ENCODE measurements around the gene URM1. TPM values are rescaled to one million over a fixed set of nuclear protein-coding genes. Genes with fewer than 3 reads are reported as not detected.

Gene URM1
- total and polyA plus RNA-seq, 2 experiments from 2014 or later, result 48.0 to 71.0 TPM

DNA sequence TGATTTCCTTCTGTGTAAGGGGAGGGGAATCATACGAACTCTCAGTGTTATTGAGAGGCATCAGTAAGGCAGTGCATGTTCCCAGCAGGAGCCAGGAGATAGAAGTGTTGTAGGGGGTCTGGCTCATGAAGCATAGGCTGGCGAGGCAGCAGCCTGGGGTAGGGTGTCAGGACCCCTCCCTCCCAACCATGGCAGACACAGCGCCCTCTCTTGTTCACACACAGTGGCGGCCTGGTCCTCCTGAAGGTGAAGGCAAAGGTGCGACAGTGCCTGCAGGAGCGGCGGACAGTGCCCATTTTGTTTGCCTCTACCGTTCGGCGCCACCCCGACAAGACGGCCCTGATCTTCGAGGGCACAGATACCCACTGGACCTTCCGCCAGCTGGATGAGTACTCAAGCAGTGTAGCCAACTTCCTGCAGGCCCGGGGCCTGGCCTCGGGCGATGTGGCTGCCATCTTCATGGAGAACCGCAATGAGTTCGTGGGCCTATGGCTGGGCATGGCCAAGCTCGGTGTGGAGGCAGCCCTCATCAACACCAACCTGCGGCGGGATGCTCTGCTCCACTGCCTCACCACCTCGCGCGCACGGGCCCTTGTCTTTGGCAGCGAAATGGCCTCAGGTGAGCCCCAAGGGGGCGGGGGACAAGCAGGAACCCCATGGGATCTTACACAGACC, 26.1 kb upstream of the URM1 start:
- DNase-seq (ENCODE audit: low read depth in 1 of 2, low spot score in 1 of 2), result no peak
- peaks cover 24% of the 10 kb centered on the region for H3K36me3 ChIP-seq
- no peak overlapping the region for H3K27ac ChIP-seq
- no peaks in the 10 kb centered on the region for H3K27me3 ChIP-seq
- TF ChIP-seq, protein P1, sequence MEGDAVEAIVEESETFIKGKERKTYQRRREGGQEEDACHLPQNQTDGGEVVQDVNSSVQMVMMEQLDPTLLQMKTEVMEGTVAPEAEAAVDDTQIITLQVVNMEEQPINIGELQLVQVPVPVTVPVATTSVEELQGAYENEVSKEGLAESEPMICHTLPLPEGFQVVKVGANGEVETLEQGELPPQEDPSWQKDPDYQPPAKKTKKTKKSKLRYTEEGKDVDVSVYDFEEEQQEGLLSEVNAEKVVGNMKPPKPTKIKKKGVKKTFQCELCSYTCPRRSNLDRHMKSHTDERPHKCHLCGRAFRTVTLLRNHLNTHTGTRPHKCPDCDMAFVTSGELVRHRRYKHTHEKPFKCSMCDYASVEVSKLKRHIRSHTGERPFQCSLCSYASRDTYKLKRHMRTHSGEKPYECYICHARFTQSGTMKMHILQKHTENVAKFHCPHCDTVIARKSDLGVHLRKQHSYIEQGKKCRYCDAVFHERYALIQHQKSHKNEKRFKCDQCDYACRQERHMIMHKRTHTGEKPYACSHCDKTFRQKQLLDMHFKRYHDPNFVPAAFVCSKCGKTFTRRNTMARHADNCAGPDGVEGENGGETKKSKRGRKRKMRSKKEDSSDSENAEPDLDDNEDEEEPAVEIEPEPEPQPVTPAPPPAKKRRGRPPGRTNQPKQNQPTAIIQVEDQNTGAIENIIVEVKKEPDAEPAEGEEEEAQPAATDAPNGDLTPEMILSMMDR (IDR thresholded peaks at IDR 0.05; ENCODE audit: low read depth, low read length), result no peak
- no peak overlapping the region for H3K4me3 ChIP-seq
- H3K9me3 ChIP-seq (ENCODE audit: low read depth), result no peaks in the 10 kb centered on the region
- no peaks in the 10 kb centered on the region for H3K4me1 ChIP-seq (ENCODE audit: low read depth)

DNA sequence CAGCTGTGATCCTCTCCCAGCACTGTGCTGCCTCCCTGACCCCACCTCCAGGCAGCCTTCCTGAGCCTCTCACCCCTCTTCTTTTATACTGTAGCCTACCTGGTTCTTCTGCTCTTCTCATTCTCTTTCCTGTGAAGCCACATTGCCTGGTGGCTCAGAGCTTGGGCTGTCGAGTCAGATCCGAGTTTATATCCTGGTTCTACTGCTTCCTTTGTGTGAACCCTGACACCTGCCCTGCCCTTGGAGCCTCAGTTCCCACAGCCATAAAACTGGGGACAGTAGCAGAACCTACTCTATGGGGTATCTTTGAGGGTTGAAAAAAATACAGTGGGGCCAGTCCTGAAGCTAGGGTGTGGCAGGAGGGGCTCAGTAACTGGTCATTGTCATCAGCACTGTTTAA, 22.0 kb upstream of the URM1 start:
- Histone ChIP-seq H3K27ac (no peak overlapping the region), H3K4me1 (ENCODE audit: low read depth) (no peaks in the 10 kb centered on the region), H3K36me3 (peaks cover 24% of the 10 kb centered on the region), H3K4me3 (no peak overlapping the region), H3K27me3 (no peaks in the 10 kb centered on the region), H3K9me3 (ENCODE audit: low read depth) (no peaks in the 10 kb centered on the region)
- TF ChIP-seq, protein P1 (IDR thresholded peaks at IDR 0.05; ENCODE audit: low read depth, low read length), result no peak
- no peak for DNase-seq (ENCODE audit: low read depth in 1 of 2, low spot score in 1 of 2)

DNA sequence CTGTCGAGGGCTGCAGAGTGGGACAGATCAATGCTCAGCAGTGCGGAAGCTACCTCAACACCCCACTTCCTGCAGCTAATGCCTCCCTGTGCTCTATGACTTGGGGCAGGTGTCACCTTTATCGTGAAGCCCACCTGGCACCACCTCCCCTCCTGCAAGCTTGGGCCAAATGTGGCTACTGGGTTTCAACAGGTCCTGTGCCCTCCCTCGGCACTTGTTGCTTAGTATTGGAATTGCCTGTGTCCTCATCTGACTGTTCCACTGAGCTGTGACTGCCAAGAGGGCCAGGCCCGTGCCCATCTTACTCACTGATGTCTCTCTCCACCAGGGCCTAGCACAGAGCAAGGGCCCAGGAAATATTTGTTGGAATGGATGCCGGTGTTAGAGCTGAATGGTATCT, 21.4 kb upstream of the URM1 start:
- Histone ChIP-seq H3K36me3 (peaks cover 23% of the 10 kb centered on the region), H3K9me3 (ENCODE audit: low read depth) (no peaks in the 10 kb centered on the region), H3K4me1 (ENCODE audit: low read depth) (no peaks in the 10 kb centered on the region), H3K27me3 (no peaks in the 10 kb centered on the region), H3K27ac (no peak overlapping the region), H3K4me3 (no peak overlapping the region)
- TF ChIP-seq, protein P1 (IDR thresholded peaks at IDR 0.05; ENCODE audit: low read depth, low read length), result no peak
- no peak for DNase-seq (ENCODE audit: low read depth in 1 of 2, low spot score in 1 of 2)

DNA sequence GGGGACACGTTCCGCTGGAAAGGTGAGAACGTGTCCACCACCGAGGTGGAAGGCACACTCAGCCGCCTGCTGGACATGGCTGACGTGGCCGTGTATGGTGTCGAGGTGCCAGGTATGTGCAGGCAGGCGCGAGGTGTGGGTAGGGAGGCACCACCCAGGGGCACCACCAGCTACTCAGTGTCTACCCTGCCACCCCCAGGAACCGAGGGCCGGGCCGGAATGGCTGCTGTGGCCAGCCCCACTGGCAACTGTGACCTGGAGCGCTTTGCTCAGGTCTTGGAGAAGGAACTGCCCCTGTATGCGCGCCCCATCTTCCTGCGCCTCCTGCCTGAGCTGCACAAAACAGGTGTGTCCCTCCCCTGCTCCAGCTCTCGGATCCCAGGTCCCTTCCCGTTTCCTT, 15.7 kb upstream of the URM1 start:
- no peaks in the 10 kb centered on the region for H3K9me3 ChIP-seq (ENCODE audit: low read depth)
- no peak overlapping the region for H3K4me3 ChIP-seq
- DNase-seq (ENCODE audit: low read depth in 1 of 2, low spot score in 1 of 2), result no peak
- no peaks in the 10 kb centered on the region for H3K4me1 ChIP-seq (ENCODE audit: low read depth)
- H3K27me3 ChIP-seq, result no peaks in the 10 kb centered on the region
- peaks cover 2% of the 10 kb centered on the region for H3K36me3 ChIP-seq
- H3K27ac ChIP-seq, result no peak overlapping the region
- TF ChIP-seq, protein P1 (IDR thresholded peaks at IDR 0.05; ENCODE audit: low read depth, low read length), result no peak

DNA sequence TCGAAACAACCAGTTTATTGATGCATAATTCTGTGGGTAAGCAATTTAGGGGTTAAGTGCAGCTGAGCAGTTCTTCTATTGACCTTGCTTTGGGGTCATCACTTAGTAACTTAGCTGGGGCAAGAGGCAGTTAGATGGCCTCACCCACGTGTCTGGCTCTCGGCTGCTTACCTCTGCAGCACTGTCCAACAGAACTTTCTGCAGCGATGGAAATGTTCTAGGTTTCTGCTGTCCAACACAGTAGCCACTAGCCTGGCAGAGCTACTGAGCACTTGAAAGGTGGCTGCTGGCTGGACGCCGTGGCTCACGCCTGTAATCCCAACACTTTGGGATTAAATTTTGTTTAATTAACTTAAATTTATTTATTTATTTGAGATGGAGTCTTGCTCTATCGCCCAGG, 13.1 kb upstream of the URM1 start:
- TF ChIP-seq, protein P1 (IDR thresholded peaks at IDR 0.05; ENCODE audit: low read depth, low read length), result no peak
- DNase-seq (ENCODE audit: low read depth in 1 of 2, low spot score in 1 of 2), result no peak
- Histone ChIP-seq H3K4me3 (no peak overlapping the region), H3K27ac (no peak overlapping the region), H3K9me3 (ENCODE audit: low read depth) (no peaks in the 10 kb centered on the region), H3K27me3 (no peaks in the 10 kb centered on the region), H3K4me1 (ENCODE audit: low read depth) (no peaks in the 10 kb centered on the region), H3K36me3 (peaks cover 2% of the 10 kb centered on the region)
